ENCODE data around the gene BSPRY. TPM values are rescaled to one million over a fixed set of nuclear protein-coding genes. Genes with fewer than 3 reads are reported as not detected.

The BSPRY gene
- total and polyA plus RNA-seq, 2 of the 13 experiments (the other 11 are each of a cell fraction or from before 2014, with no cell fraction given) = 0.09 to 0.26 TPM

GRCh38 chr9:113410207-113410864, 61.0 kb downstream of the BSPRY start, which contains the start of the genes C9orf43 and POLE3 (continued):
- TF ChIP-seq IRF9 (CRISPR knock-in tag; IDR thresholded peaks at IDR 0.05; ENCODE audit: borderline replicate concordance) = peak; percentile 93
- TF ChIP-seq, protein P1, sequence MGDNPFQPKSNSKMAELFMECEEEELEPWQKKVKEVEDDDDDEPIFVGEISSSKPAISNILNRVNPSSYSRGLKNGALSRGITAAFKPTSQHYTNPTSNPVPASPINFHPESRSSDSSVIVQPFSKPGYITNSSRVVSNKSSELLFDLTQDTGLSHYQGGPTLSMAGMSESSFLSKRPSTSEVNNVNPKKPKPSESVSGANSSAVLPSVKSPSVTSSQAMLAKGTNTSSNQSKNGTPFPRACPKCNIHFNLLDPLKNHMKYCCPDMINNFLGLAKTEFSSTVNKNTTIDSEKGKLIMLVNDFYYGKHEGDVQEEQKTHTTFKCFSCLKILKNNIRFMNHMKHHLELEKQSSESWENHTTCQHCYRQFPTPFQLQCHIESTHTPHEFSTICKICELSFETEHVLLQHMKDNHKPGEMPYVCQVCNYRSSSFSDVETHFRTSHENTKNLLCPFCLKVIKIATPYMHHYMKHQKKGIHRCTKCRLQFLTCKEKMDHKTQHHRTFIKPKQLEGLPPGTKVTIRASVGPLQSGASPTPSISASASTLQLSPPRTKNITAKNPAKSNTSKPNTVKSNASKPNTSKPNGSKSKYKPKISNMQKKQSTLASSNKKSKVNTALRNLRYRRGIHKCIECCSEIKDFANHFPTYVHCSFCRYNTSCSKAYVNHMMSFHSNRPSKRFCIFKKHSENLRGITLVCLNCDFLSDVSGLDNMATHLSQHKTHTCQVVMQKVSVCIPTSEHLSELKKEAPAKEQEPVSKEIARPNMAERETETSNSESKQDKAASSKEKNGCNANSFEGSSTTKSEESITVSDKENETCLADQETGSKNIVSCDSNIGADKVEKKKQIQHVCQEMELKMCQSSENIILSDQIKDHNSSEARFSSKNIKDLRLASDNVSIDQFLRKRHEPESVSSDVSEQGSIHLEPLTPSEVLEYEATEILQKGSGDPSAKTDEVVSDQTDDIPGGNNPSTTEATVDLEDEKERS (CRISPR knock-in tag; IDR thresholded peaks at IDR 0.05) = 0 out of 2 replicates have a peak, but pooled peaks have one; percentile 70
- peak; percentile 88; the same call in 1 of the 2 replicates for TF ChIP-seq ZNF891 (CRISPR knock-in tag; IDR thresholded peaks at IDR 0.05)
- peak; percentile 86; the same call in 1 of the 2 replicates for TF ChIP-seq NRL (CRISPR knock-in tag; IDR thresholded peaks at IDR 0.05; ENCODE audit: borderline replicate concordance)
- no peak for TF ChIP-seq TCF12 (IDR thresholded peaks at IDR 0.05)
- peak; percentile 37; the same call in 1 of the 2 replicates for TF ChIP-seq TCF12 (CRISPR knock-in tag; IDR thresholded peaks at IDR 0.05)
- peak; percentile 70 for TF ChIP-seq ESRRA (CRISPR knock-in tag; IDR thresholded peaks at IDR 0.05; ENCODE audit: low read depth)
- TF ChIP-seq ZFP37 (CRISPR knock-in tag; IDR thresholded peaks at IDR 0.05; ENCODE audit: borderline replicate concordance) = no peak
- TF ChIP-seq ZNF749 (CRISPR knock-in tag; IDR thresholded peaks at IDR 0.05; ENCODE audit: borderline replicate concordance) = no peak
- TF ChIP-seq FOXA3 (CRISPR knock-in tag; IDR thresholded peaks at IDR 0.05) = peak; percentile 46; the same call in 1 of the 2 replicates
- no peak; the same call in 1 of the 2 replicates for TF ChIP-seq ISL2 (CRISPR knock-in tag; IDR thresholded peaks at IDR 0.05)
- TF ChIP-seq, protein P2, sequence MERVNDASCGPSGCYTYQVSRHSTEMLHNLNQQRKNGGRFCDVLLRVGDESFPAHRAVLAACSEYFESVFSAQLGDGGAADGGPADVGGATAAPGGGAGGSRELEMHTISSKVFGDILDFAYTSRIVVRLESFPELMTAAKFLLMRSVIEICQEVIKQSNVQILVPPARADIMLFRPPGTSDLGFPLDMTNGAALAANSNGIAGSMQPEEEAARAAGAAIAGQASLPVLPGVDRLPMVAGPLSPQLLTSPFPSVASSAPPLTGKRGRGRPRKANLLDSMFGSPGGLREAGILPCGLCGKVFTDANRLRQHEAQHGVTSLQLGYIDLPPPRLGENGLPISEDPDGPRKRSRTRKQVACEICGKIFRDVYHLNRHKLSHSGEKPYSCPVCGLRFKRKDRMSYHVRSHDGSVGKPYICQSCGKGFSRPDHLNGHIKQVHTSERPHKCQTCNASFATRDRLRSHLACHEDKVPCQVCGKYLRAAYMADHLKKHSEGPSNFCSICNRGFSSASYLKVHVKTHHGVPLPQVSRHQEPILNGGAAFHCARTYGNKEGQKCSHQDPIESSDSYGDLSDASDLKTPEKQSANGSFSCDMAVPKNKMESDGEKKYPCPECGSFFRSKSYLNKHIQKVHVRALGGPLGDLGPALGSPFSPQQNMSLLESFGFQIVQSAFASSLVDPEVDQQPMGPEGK (CRISPR knock-in tag; IDR thresholded peaks at IDR 0.05) = peak; percentile 80
- no peak for TF ChIP-seq RBM22 (optimal IDR thresholded peaks at IDR 0.05; ENCODE audit: low read length)
- no peak for TF ChIP-seq XBP1 (CRISPR knock-in tag; IDR thresholded peaks at IDR 0.05)
- TF ChIP-seq ZNF570 (CRISPR knock-in tag; IDR thresholded peaks at IDR 0.05; ENCODE audit: borderline replicate concordance) = no peak
- peak; percentile 71 for TF ChIP-seq BCL3 (CRISPR knock-in tag; IDR thresholded peaks at IDR 0.05)
- TF ChIP-seq RARA (CRISPR knock-in tag; IDR thresholded peaks at IDR 0.05) = 0 out of 2 replicates have a peak, but pooled peaks have one; percentile 34
- no peak for TF ChIP-seq TBP (CRISPR knock-in tag; IDR thresholded peaks at IDR 0.05)
- TF ChIP-seq SATB2 (CRISPR knock-in tag; IDR thresholded peaks at IDR 0.05) = no peak; the same call in 1 of the 2 replicates
- 0 out of 2 replicates have a peak, but pooled peaks have one; percentile 65 for TF ChIP-seq CREB3 (CRISPR knock-in tag; IDR thresholded peaks at IDR 0.05)
- TF ChIP-seq SIN3A (IDR thresholded peaks at IDR 0.05; ENCODE audit: borderline replicate concordance, low read depth, low read length) = peak; percentile 93; the same call in 1 of the 2 replicates
- TF ChIP-seq ZBTB1 (CRISPR knock-in tag; IDR thresholded peaks at IDR 0.05; ENCODE audit: borderline replicate concordance) = no peak
